IMR-90 (cell line): ENCODE results near the gene TUBG2. TPM values are rescaled to one million over a fixed set of nuclear protein-coding genes. Genes with fewer than 3 reads are reported as not detected.

Experiments used
- ATAC-seq: fragments of 200-7000 bp; cut with Tn5 transposase; 2 replicates; pipeline ENCODE4 v1.9.1; 2020; ENCODE audit warnings: low read depth, mild to moderate bottlenecking, moderate library complexity
- BruUV-seq: library from RNA; stranded (reverse); fragments of 400-500 nt; replicated peaks from 2 replicates; lab custom pipeline; 2021; lab: Mats Ljungman, UMichigan
- CTCF ChIA-PET: fragments of 300-600 bp; formaldehyde crosslinking; extraction: SDS; loops from one replicate; lab custom pipeline; 2021; ENCODE audit warnings: antibody characterized with exemption; lab: Yijun Ruan, JAX
- POLR2A ChIA-PET: fragments of 300-600 bp; sonication (Branson Sonifier 250); formaldehyde crosslinking; loops from one replicate; lab custom pipeline; 2022; ENCODE audit warnings: antibody characterized with exemption; ENCODE audit not compliant: unreplicated experiment; lab: Charles Lee
- DNase-seq: peaks from one replicate; pipeline ENCODE4 v3.0.0; 2013
- H2AFZ ChIP-seq: replicated peaks from 2 replicates; pipeline ENCODE3; 2013; ENCODE audit warnings: low read length, mild to moderate bottlenecking; ENCODE audit not compliant: poor library complexity
- H2AK5ac ChIP-seq: 2 replicates; pipeline ENCODE4 v1.6.1; 2013; ENCODE audit warnings: low read depth, low read length, inconsistent platforms
- H2AK9ac ChIP-seq: replicated peaks from 2 replicates; pipeline ENCODE3; 2013; ENCODE audit warnings: mild to moderate bottlenecking, low read depth, low read length, moderate library complexity; ENCODE audit not compliant: poor library complexity
- H2BK120ac ChIP-seq: 2 replicates; pipeline ENCODE4 v1.6.1; 2013; ENCODE audit warnings: low read depth, low read length, inconsistent platforms
- H2BK15ac ChIP-seq: 3 replicates; pipeline ENCODE4 v1.6.1; 2013; ENCODE audit warnings: low read depth, low read length, inconsistent platforms
- H2BK20ac ChIP-seq: 2 replicates; pipeline ENCODE4 v1.6.1; 2013; ENCODE audit warnings: low read depth, mild to moderate bottlenecking, inconsistent platforms, low read length, moderate library complexity
- H2BK5ac ChIP-seq: 2 replicates; pipeline ENCODE4 v1.6.1; 2013; ENCODE audit warnings: mild to moderate bottlenecking, low read depth, low read length, inconsistent platforms; ENCODE audit not compliant: poor library complexity, severe bottlenecking
- H3K14ac ChIP-seq: replicated peaks from 2 replicates; pipeline ENCODE4 v1.6.1; 2013; ENCODE audit warnings: low read depth, low read length, inconsistent platforms
- H3K18ac ChIP-seq: 2 replicates; pipeline ENCODE4 v1.6.1; 2013; ENCODE audit warnings: low read depth, low read length, control low read depth
- H3K23ac ChIP-seq: 2 replicates; pipeline ENCODE4 v1.6.1; 2013; ENCODE audit warnings: low read depth, low read length, inconsistent platforms
- H3K27ac ChIP-seq: 2 replicates; pipeline ENCODE4 v1.5.1; 2013; ENCODE audit warnings: mild to moderate bottlenecking, control low read depth, low read length; ENCODE audit not compliant: insufficient read depth
- H3K27me3 ChIP-seq: 2 replicates; pipeline ENCODE4 v1.6.1; 2013; ENCODE audit warnings: low read length; ENCODE audit not compliant: control insufficient read depth, insufficient read depth
- H3K36me3 ChIP-seq: 2 replicates; pipeline ENCODE4 v1.6.1; 2013; ENCODE audit warnings: low read length, mixed read lengths; ENCODE audit not compliant: control insufficient read depth, insufficient read depth
- H3K4ac ChIP-seq: 2 replicates; pipeline ENCODE4 v1.6.1; 2013; ENCODE audit warnings: low read depth, low read length, inconsistent platforms
- H3K4me1 ChIP-seq: 2 replicates; pipeline ENCODE4 v1.6.1; 2013; ENCODE audit warnings: low read length, mixed read lengths; ENCODE audit not compliant: control insufficient read depth, insufficient read depth
- H3K4me2 ChIP-seq: 2 replicates; pipeline ENCODE4 v1.6.1; 2013; ENCODE audit warnings: low read depth, mild to moderate bottlenecking, control low read depth, low read length, moderate library complexity
- H3K4me3 ChIP-seq: 2 replicates; pipeline ENCODE4 v1.5.1; 2013; ENCODE audit warnings: low read depth, mild to moderate bottlenecking, control low read depth, low read length, moderate library complexity; ENCODE audit not compliant: insufficient read depth
- H3K56ac ChIP-seq: 2 replicates; pipeline ENCODE4 v1.6.1; 2013; ENCODE audit warnings: low read length, inconsistent platforms; ENCODE audit not compliant: insufficient read depth; ENCODE audit errors: extremely low read depth
- H3K79me1 ChIP-seq, 2 experiments: 2 replicates each; pipeline ENCODE4 v1.6.1; 2013; ENCODE audit warnings: low read length in 2 of 2, inconsistent platforms in 1 of 2, low read depth in 1 of 2
- H3K9ac ChIP-seq: 2 replicates; pipeline ENCODE4 v1.6.1; 2013; ENCODE audit warnings: low read depth, low read length, control low read depth
- H3K9me1 ChIP-seq: 2 replicates; pipeline ENCODE4 v1.6.1; 2013; ENCODE audit warnings: low read length, inconsistent platforms; ENCODE audit not compliant: insufficient read depth
- H3K9me3 ChIP-seq: 2 replicates; pipeline ENCODE4 v1.6.1; 2013; ENCODE audit warnings: low read length; ENCODE audit not compliant: control insufficient read depth, insufficient read depth
- H4K20me1 ChIP-seq: 2 replicates; pipeline ENCODE4 v1.6.1; 2013; ENCODE audit warnings: low read length, inconsistent platforms; ENCODE audit not compliant: insufficient read depth
- H4K5ac ChIP-seq: 2 replicates; pipeline ENCODE4 v1.6.1; 2013; ENCODE audit warnings: mild to moderate bottlenecking, low read depth, low read length, control low read depth
- H4K8ac ChIP-seq, 2 experiments: 2 replicates each; pipeline ENCODE4 v1.6.1; 2013; ENCODE audit warnings: low read depth in 2 of 2, low read length in 2 of 2, control low read depth in 1 of 2, inconsistent platforms in 1 of 2
- H4K91ac ChIP-seq: 2 replicates; pipeline ENCODE4 v1.6.1; 2013; ENCODE audit warnings: low read depth, low read length, inconsistent platforms; ENCODE audit not compliant: insufficient read depth
- CEBPB ChIP-seq: IDR thresholded peaks from 2 replicates; pipeline ENCODE4 v1.6.1; 2012; ENCODE audit warnings: low read depth, low read length, improper control_type of control experiment
- MAZ ChIP-seq: IDR thresholded peaks from 2 replicates; pipeline ENCODE4 v1.6.1; 2012; ENCODE audit warnings: low read depth, mild to moderate bottlenecking, low read length, improper control_type of control experiment, moderate library complexity, borderline replicate concordance
- MXI1 ChIP-seq: IDR thresholded peaks from 2 replicates; pipeline ENCODE4 v1.6.1; 2012; ENCODE audit warnings: low read depth, mild to moderate bottlenecking, low read length, moderate library complexity, borderline replicate concordance
- NFE2L2 ChIP-seq: fragments of 150-350 bp; IDR thresholded peaks from 2 replicates; pipeline ENCODE4 v1.6.1; 2016; ENCODE audit warnings: low read depth, mild to moderate bottlenecking, low read length
- RAD21 ChIP-seq: IDR thresholded peaks from 2 replicates; pipeline ENCODE4 v1.6.1; 2012; ENCODE audit warnings: low read length, improper control_type of control experiment
- RFX5 ChIP-seq: IDR thresholded peaks from 2 replicates; pipeline ENCODE4 v1.8.0; 2012; ENCODE audit warnings: low read depth, mild to moderate bottlenecking, low read length, moderate library complexity
- SMC3 ChIP-seq: fragments of 150-350 bp; IDR thresholded peaks from 2 replicates; pipeline ENCODE4 v1.6.1; 2016; ENCODE audit warnings: low read depth, mild to moderate bottlenecking, antibody characterized with exemption, low read length, moderate library complexity
- WGBS, 2 experiments: methylation state at CpG; one replicate each; pipeline versions ENCODE4 v1.1.5 to v1.1.7; 2013; ENCODE audit warnings: missing lambda C conversion rate in 2 of 2; ENCODE audit not compliant: insufficient read length in 1 of 2; ENCODE audit errors: extremely low coverage in 2 of 2; 5-methylcytosine and 5-hydroxymethylcytosine counted together
- dilution Hi-C: fragments of 300-500 bp; cut with HindIII; formaldehyde crosslinking; loops from one replicate; pipeline ENCODE4 v1.14.3; 2018; ENCODE audit warnings: low sequenced_read_pairs; ENCODE audit not compliant: unreplicated experiment
- in situ Hi-C: fragments of 300-500 bp; cut with MboI; formaldehyde crosslinking; loops from 3 replicates; pipeline ENCODE4 v1.14.3; 2019; ENCODE audit warnings: low sequenced_read_pairs, inconsistent platforms, mixed read lengths
- intact Hi-C: fragments of 100-400 bp; cut with micrococcal nuclease; formaldehyde crosslinking; loops from 2 replicates; pipeline ENCODE4 v1.10.0; 2022
- polyA plus RNA-seq, 3 experiments: library from polyadenylated mRNA; depleted of rRNA; stranded (reverse); fragments of >200 nt; gene quantifications; 2 replicates each; pipeline ENCODE4 v1.2.3, GENCODE V29; 2012; ENCODE audit warnings: low replicate concordance in 1 of 3
- total RNA-seq: library from RNA; depleted of rRNA; stranded (reverse); fragments of >200 nt; gene quantifications from 2 replicates; pipeline ENCODE4 v1.2.3, GENCODE V29; 2012
- TF ChIP-seq, protein P1 (sequence below): fragments of 150-350 bp; IDR thresholded peaks from 2 replicates; pipeline ENCODE4 v1.6.1; 2016; ENCODE audit warnings: low read depth, mild to moderate bottlenecking, low read length, moderate library complexity, borderline replicate concordance
- TF ChIP-seq, protein P2 (sequence below): conservative IDR thresholded peaks from 2 replicates; pipeline ENCODE4 v1.5.1; 2012; ENCODE audit warnings: mild to moderate bottlenecking, low read depth, low read length, improper control_type of control experiment

The TUBG2 gene
- total and polyA plus RNA-seq, 2 of the 4 experiments (the other 2 are of a cell fraction) = 3.6 to 24.6 TPM

DNA sequence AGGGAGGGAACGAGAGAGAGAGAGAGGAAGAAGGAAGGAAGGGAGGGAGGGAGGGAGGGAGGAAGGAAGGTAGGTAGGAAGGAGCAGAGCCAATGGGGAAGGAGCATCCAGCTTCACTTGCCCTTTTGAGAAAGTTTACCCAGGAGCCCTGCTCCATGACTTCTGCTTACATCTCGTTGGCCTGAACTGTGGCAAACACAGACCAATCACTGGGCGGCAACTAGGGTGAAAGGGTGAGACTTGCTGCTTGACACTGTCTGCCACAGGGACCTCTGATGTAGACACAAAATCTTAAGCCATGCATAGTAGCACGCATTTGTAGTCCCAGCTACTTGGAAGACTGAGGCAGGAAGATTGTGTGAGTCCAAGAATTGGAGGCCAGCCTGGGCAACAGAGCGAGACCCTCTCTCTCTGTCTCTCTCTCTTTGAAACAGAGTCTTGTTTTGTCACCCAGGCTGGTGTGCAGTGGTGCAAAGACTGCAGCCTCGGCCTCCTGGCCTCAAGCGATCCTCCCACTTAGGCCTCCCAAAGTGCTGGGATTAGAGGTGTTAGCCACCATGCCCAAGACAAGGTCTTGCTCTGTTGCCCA lies 19.5 kb upstream of the TUBG2 start:
- Histone ChIP-seq H3K56ac (no peak overlapping the region), H3K14ac (no peak overlapping the region), H2AFZ (no peak overlapping the region), H3K4me2 (no peak overlapping the region), H2BK15ac (no peak overlapping the region), H2AK5ac (no peak overlapping the region), H3K9me3 (no peaks in the 10 kb centered on the region), H2BK120ac (no peak overlapping the region), H2AK9ac (no peak overlapping the region), H4K91ac (no peak overlapping the region), H3K23ac (no peak overlapping the region), H4K8ac (no peak overlapping the region), H2BK20ac (no peak overlapping the region), H3K79me1 (no peaks in the 10 kb centered on the region), H2BK5ac (no peak overlapping the region), H3K4me3 (no peak overlapping the region), H3K18ac (no peak overlapping the region), H3K4me1 (no peaks in the 10 kb centered on the region), H3K4ac (no peak overlapping the region), H4K20me1 (no peaks in the 10 kb centered on the region), H3K36me3 (no peaks in the 10 kb centered on the region), H3K27ac (no peak overlapping the region), H3K9me1 (no peaks in the 10 kb centered on the region), H3K9ac (no peak overlapping the region), H3K27me3 (peaks cover 40% of the 10 kb centered on the region), H4K5ac (no peak overlapping the region)
- intact Hi-C loops = no loop called here
- in situ Hi-C loops = no loop called here
- POLR2A ChIA-PET = no interaction called here
- no peak for DNase-seq
- dilution Hi-C loops = no loop called here
- no peak for ATAC-seq
- TF ChIP-seq RFX5 = no peak
- TF ChIP-seq, protein P1, sequence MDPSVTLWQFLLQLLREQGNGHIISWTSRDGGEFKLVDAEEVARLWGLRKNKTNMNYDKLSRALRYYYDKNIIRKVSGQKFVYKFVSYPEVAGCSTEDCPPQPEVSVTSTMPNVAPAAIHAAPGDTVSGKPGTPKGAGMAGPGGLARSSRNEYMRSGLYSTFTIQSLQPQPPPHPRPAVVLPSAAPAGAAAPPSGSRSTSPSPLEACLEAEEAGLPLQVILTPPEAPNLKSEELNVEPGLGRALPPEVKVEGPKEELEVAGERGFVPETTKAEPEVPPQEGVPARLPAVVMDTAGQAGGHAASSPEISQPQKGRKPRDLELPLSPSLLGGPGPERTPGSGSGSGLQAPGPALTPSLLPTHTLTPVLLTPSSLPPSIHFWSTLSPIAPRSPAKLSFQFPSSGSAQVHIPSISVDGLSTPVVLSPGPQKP = no peak
- TF ChIP-seq SMC3 = no peak
- no peak for TF ChIP-seq NFE2L2
- TF ChIP-seq, protein P2, sequence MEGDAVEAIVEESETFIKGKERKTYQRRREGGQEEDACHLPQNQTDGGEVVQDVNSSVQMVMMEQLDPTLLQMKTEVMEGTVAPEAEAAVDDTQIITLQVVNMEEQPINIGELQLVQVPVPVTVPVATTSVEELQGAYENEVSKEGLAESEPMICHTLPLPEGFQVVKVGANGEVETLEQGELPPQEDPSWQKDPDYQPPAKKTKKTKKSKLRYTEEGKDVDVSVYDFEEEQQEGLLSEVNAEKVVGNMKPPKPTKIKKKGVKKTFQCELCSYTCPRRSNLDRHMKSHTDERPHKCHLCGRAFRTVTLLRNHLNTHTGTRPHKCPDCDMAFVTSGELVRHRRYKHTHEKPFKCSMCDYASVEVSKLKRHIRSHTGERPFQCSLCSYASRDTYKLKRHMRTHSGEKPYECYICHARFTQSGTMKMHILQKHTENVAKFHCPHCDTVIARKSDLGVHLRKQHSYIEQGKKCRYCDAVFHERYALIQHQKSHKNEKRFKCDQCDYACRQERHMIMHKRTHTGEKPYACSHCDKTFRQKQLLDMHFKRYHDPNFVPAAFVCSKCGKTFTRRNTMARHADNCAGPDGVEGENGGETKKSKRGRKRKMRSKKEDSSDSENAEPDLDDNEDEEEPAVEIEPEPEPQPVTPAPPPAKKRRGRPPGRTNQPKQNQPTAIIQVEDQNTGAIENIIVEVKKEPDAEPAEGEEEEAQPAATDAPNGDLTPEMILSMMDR = no peak
- no peak for TF ChIP-seq MXI1
- no peak for TF ChIP-seq MAZ
- TF ChIP-seq RAD21 = no peak
- no peak for TF ChIP-seq CEBPB
- BruUV-seq = no TSS peak
- CTCF ChIA-PET = no interaction called here
- 48% methylated on average over 4 of the region's 7 CpGs; no CpG with 5 or more reads in 1 of the 2 experiments for WGBS, 2 experiments
